IPS DF 19.7 (cell line): ENCODE data around the gene CHERP.
"Not testable (repeated sequence)": the region's sequence is repeated elsewhere in the genome, so short reads cannot be mapped to it uniquely, and the experiment has no call there.

Experiments
- DNase-seq: peaks from one replicate; pipeline ENCODE4 v3.0.0-alpha.2; 2013; ENCODE audit warnings: low read depth, low spot score

CHERP gene

GRCh38 chr19:16476401-16476800, 65.8 kb downstream of the CHERP start:
- DNase-seq: no peak

- DNase-seq: no peak
Measured at GRCh38 chr19:16473875-16474392, 68.3 kb downstream of the CHERP start.

- DNase-seq: no peak
Measured at GRCh38 chr19:16472992-16473391, 69.2 kb downstream of the CHERP start.

- DNase-seq: not testable (repeated sequence)
Measured at GRCh38 chr19:16472559-16472899, 69.7 kb downstream of the CHERP start.

GRCh38 chr19:16470911-16471811, 71.1 kb downstream of the CHERP start:
- no peak for DNase-seq

- no peak for DNase-seq
Measured at GRCh38 chr19:16470541-16470910, 71.7 kb downstream of the CHERP start.
